Measurements from ENCODE around the gene C19orf47. TPM values are rescaled to one million over a fixed set of nuclear protein-coding genes. Genes with fewer than 3 reads are reported as not detected.

C19orf47 gene
- total RNA-seq, 2 donors from 2014 or later, result 11.4 to 21.4 TPM

- Mint-ChIP-seq H3K4me1 (peaks cover 15% of the 10 kb centered on the region), H3K27me3 (no peaks in the 10 kb centered on the region), H3K9me3 (no peaks in the 10 kb centered on the region), H3K36me3 (ENCODE audit: low read depth) (peaks cover 15% of the 10 kb centered on the region), H3K27ac (no peak overlapping the region), H3K4me3 (no peak overlapping the region)
- ATAC-seq (replicated peaks), result no peak
Observed at GRCh38 chr19:40366697-40367561, 18.7 kb upstream of the C19orf47 start.

GRCh38 chr19:40365613-40366401 is 17.6 kb upstream of the C19orf47 start:
- Mint-ChIP-seq H3K27ac (no peak overlapping the region), H3K36me3 (ENCODE audit: low read depth) (peaks cover 20% of the 10 kb centered on the region), H3K27me3 (no peaks in the 10 kb centered on the region), H3K4me1 (peaks cover 15% of the 10 kb centered on the region), H3K4me3 (peak overlapping the region; percentile 41), H3K9me3 (no peaks in the 10 kb centered on the region)
- ATAC-seq (replicated peaks), result peak; percentile 60

GRCh38 chr19:40365010-40365409 is 16.8 kb upstream of the C19orf47 start:
- Mint-ChIP-seq H3K9me3 (no peaks in the 10 kb centered on the region), H3K4me3 (peak overlapping the region; percentile 41), H3K27ac (no peak overlapping the region), H3K36me3 (ENCODE audit: low read depth) (peaks cover 19% of the 10 kb centered on the region), H3K4me1 (peaks cover 15% of the 10 kb centered on the region), H3K27me3 (no peaks in the 10 kb centered on the region)
- ATAC-seq (replicated peaks), result no peak

GRCh38 chr19:40363069-40363468 is 14.9 kb upstream of the C19orf47 start:
- Mint-ChIP-seq H3K4me1 (peaks cover 15% of the 10 kb centered on the region), H3K27ac (no peak overlapping the region), H3K27me3 (no peaks in the 10 kb centered on the region), H3K36me3 (ENCODE audit: low read depth) (peaks cover 21% of the 10 kb centered on the region), H3K4me3 (no peak overlapping the region), H3K9me3 (no peaks in the 10 kb centered on the region)
- ATAC-seq (replicated peaks), result no peak

GRCh38 chr19:40362160-40362559 is 14.0 kb upstream of the C19orf47 start:
- Mint-ChIP-seq H3K36me3 (ENCODE audit: low read depth) (peaks cover 17% of the 10 kb centered on the region), H3K27ac (no peak overlapping the region), H3K9me3 (no peaks in the 10 kb centered on the region), H3K4me1 (peaks cover 15% of the 10 kb centered on the region), H3K27me3 (no peaks in the 10 kb centered on the region), H3K4me3 (no peak overlapping the region)
- ATAC-seq (replicated peaks), result no peak

GRCh38 chr19:40360708-40361241 is 12.6 kb upstream of the C19orf47 start:
- H3K4me1 Mint-ChIP-seq, result peaks cover 25% of the 10 kb centered on the region
- H3K36me3 Mint-ChIP-seq (ENCODE audit: low read depth), result peaks cover 11% of the 10 kb centered on the region
- no peak for ATAC-seq (replicated peaks)
- no peaks in the 10 kb centered on the region for H3K27me3 Mint-ChIP-seq
- H3K27ac Mint-ChIP-seq, result no peak overlapping the region
- H3K4me3 Mint-ChIP-seq, result no peak overlapping the region
- no peaks in the 10 kb centered on the region for H3K9me3 Mint-ChIP-seq

- no peak overlapping the region for H3K27ac Mint-ChIP-seq
- H3K27me3 Mint-ChIP-seq, result no peaks in the 10 kb centered on the region
- H3K9me3 Mint-ChIP-seq, result no peaks in the 10 kb centered on the region
- H3K4me3 Mint-ChIP-seq, result no peak overlapping the region
- H3K36me3 Mint-ChIP-seq (ENCODE audit: low read depth), result peaks cover 11% of the 10 kb centered on the region
- no peak for ATAC-seq (replicated peaks)
- peaks cover 27% of the 10 kb centered on the region for H3K4me1 Mint-ChIP-seq
Observed at GRCh38 chr19:40360020-40360707, 12.0 kb upstream of the C19orf47 start.

GRCh38 chr19:40358773-40359172 is 10.6 kb upstream of the C19orf47 start:
- H3K36me3 Mint-ChIP-seq (ENCODE audit: low read depth), result peaks cover 11% of the 10 kb centered on the region

GRCh38 chr19:40357640-40358039 is 9.4 kb upstream of the C19orf47 start:
- peaks cover 11% of the 10 kb centered on the region for H3K36me3 Mint-ChIP-seq (ENCODE audit: low read depth)
- no peaks in the 10 kb centered on the region for H3K9me3 Mint-ChIP-seq
- H3K4me3 Mint-ChIP-seq, result no peak overlapping the region
- no peak overlapping the region for H3K27ac Mint-ChIP-seq
- H3K4me1 Mint-ChIP-seq, result peaks cover 16% of the 10 kb centered on the region
- no peak for ATAC-seq (replicated peaks)
- no peaks in the 10 kb centered on the region for H3K27me3 Mint-ChIP-seq

More at GRCh38 chr19:40358773-40359172, 10.6 kb upstream of the C19orf47 start:
- no peak overlapping the region for H3K27ac Mint-ChIP-seq
- no peaks in the 10 kb centered on the region for H3K9me3 Mint-ChIP-seq
- H3K27me3 Mint-ChIP-seq, result no peaks in the 10 kb centered on the region
- H3K4me1 Mint-ChIP-seq, result peaks cover 23% of the 10 kb centered on the region
- H3K4me3 Mint-ChIP-seq, result no peak overlapping the region
- no peak for ATAC-seq (replicated peaks)

GRCh38 chr19:40356681-40357595 is 8.7 kb upstream of the C19orf47 start:
- ATAC-seq (replicated peaks), result no peak
- H3K4me3 Mint-ChIP-seq, result no peak overlapping the region
- no peaks in the 10 kb centered on the region for H3K9me3 Mint-ChIP-seq
- no peaks in the 10 kb centered on the region for H3K27me3 Mint-ChIP-seq
- peaks cover 11% of the 10 kb centered on the region for H3K36me3 Mint-ChIP-seq (ENCODE audit: low read depth)
- H3K27ac Mint-ChIP-seq, result peak overlapping the region; percentile 25
- H3K4me1 Mint-ChIP-seq, result peaks cover 11% of the 10 kb centered on the region

- no peak overlapping the region for H3K4me3 Mint-ChIP-seq
- no peak for ATAC-seq (replicated peaks)
- H3K27me3 Mint-ChIP-seq, result no peaks in the 10 kb centered on the region
- H3K36me3 Mint-ChIP-seq (ENCODE audit: low read depth), result peaks cover 6% of the 10 kb centered on the region
- no peaks in the 10 kb centered on the region for H3K9me3 Mint-ChIP-seq
- peaks cover 11% of the 10 kb centered on the region for H3K4me1 Mint-ChIP-seq
- H3K27ac Mint-ChIP-seq, result peak overlapping the region; percentile 25
Observed at GRCh38 chr19:40355975-40356680, 7.9 kb upstream of the C19orf47 start.

GRCh38 chr19:40348961-40349507 is 837 bp upstream of the C19orf47 start:
- H3K9me3 Mint-ChIP-seq, result no peaks in the 10 kb centered on the region
- peaks cover 11% of the 10 kb centered on the region for H3K36me3 Mint-ChIP-seq (ENCODE audit: low read depth)
- peak overlapping the region; percentile 92 for H3K4me3 Mint-ChIP-seq
- no peaks in the 10 kb centered on the region for H3K27me3 Mint-ChIP-seq
- H3K27ac Mint-ChIP-seq, result peak overlapping the region; percentile 92
- H3K4me1 Mint-ChIP-seq, result peaks cover 12% of the 10 kb centered on the region
- ATAC-seq (replicated peaks), result no peak

GRCh38 chr19:40344422-40344821 is 3.8 kb downstream of the C19orf47 start:
- no peak overlapping the region for H3K4me3 Mint-ChIP-seq
- H3K4me1 Mint-ChIP-seq, result peaks cover 12% of the 10 kb centered on the region
- H3K27ac Mint-ChIP-seq, result no peak overlapping the region
- no peaks in the 10 kb centered on the region for H3K27me3 Mint-ChIP-seq
- H3K36me3 Mint-ChIP-seq (ENCODE audit: low read depth), result peaks cover 22% of the 10 kb centered on the region
- ATAC-seq (replicated peaks), result no peak
- no peaks in the 10 kb centered on the region for H3K9me3 Mint-ChIP-seq
